ENCODE data around the gene MOCS1. TPM values are rescaled to one million over a fixed set of nuclear protein-coding genes. Genes with fewer than 3 reads are reported as not detected.

The MOCS1 gene
- total RNA-seq, 1 donor from 2014 or later = 15.9 TPM

- Mint-ChIP-seq H3K36me3 (ENCODE audit: insufficient read depth) (peaks cover 23% of the 10 kb centered on the region), H3K27me3 (no peaks in the 10 kb centered on the region), H3K27ac (no peak overlapping the region), H3K4me1 (ENCODE audit: low read depth) (peaks cover 7% of the 10 kb centered on the region), H3K4me3 (ENCODE audit: low read depth) (no peak overlapping the region), H3K9me3 (ENCODE audit: low read depth) (peaks cover 4% of the 10 kb centered on the region)
- TF ChIP-seq, protein P1, sequence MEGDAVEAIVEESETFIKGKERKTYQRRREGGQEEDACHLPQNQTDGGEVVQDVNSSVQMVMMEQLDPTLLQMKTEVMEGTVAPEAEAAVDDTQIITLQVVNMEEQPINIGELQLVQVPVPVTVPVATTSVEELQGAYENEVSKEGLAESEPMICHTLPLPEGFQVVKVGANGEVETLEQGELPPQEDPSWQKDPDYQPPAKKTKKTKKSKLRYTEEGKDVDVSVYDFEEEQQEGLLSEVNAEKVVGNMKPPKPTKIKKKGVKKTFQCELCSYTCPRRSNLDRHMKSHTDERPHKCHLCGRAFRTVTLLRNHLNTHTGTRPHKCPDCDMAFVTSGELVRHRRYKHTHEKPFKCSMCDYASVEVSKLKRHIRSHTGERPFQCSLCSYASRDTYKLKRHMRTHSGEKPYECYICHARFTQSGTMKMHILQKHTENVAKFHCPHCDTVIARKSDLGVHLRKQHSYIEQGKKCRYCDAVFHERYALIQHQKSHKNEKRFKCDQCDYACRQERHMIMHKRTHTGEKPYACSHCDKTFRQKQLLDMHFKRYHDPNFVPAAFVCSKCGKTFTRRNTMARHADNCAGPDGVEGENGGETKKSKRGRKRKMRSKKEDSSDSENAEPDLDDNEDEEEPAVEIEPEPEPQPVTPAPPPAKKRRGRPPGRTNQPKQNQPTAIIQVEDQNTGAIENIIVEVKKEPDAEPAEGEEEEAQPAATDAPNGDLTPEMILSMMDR (IDR thresholded peaks at IDR 0.05; ENCODE audit: unreplicated experiment) = no peak
- DNase-seq (ENCODE audit: low spot score, unreplicated experiment) = no peak
Observed at GRCh38 chr6:39925191-39925930, 8.9 kb downstream of the MOCS1 start.

DNA sequence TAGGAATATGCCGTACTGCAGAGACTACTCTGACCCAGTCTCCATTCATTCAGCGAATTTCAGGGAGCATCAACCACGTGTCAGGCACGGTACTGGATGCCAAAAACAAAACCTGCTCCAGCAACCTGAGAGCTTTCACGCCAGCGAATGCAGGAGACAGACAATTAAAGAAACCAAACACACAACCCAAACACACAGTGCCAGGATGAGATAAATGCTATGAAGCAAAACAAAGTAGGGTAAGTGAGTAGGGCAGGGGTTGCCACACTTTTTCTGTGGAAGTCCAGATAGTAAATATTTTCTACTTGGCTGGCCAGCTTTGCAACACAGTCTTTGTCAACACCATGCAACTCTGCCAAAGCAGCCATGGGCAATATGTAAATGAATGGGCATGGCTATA, 10.0 kb downstream of the MOCS1 start:
- Mint-ChIP-seq H3K36me3 (ENCODE audit: insufficient read depth) (peaks cover 28% of the 10 kb centered on the region), H3K27me3 (no peaks in the 10 kb centered on the region), H3K4me3 (ENCODE audit: low read depth) (no peak overlapping the region), H3K9me3 (ENCODE audit: low read depth) (peaks cover 4% of the 10 kb centered on the region), H3K4me1 (ENCODE audit: low read depth) (peaks cover 2% of the 10 kb centered on the region), H3K27ac (no peak overlapping the region)
- no peak for DNase-seq (ENCODE audit: low spot score, unreplicated experiment)
- TF ChIP-seq, protein P1 (IDR thresholded peaks at IDR 0.05; ENCODE audit: unreplicated experiment) = no peak

GRCh38 chr6:39923861-39924260, 10.4 kb downstream of the MOCS1 start:
- H3K36me3 Mint-ChIP-seq (ENCODE audit: insufficient read depth) = peaks cover 28% of the 10 kb centered on the region
- H3K4me3 Mint-ChIP-seq (ENCODE audit: low read depth) = no peak overlapping the region
- TF ChIP-seq, protein P1 (IDR thresholded peaks at IDR 0.05; ENCODE audit: unreplicated experiment) = no peak
- no peak overlapping the region for H3K27ac Mint-ChIP-seq
- no peaks in the 10 kb centered on the region for H3K27me3 Mint-ChIP-seq
- peaks cover 1% of the 10 kb centered on the region for H3K4me1 Mint-ChIP-seq (ENCODE audit: low read depth)
- no peak for DNase-seq (ENCODE audit: low spot score, unreplicated experiment)
- peaks cover 4% of the 10 kb centered on the region for H3K9me3 Mint-ChIP-seq (ENCODE audit: low read depth)

- no peak overlapping the region for H3K4me3 Mint-ChIP-seq (ENCODE audit: low read depth)
- no peaks in the 10 kb centered on the region for H3K27me3 Mint-ChIP-seq
- H3K4me1 Mint-ChIP-seq (ENCODE audit: low read depth) = peaks cover 3% of the 10 kb centered on the region
- no peak overlapping the region for H3K27ac Mint-ChIP-seq
- no peak for DNase-seq (ENCODE audit: low spot score, unreplicated experiment)
- peaks cover 28% of the 10 kb centered on the region for H3K36me3 Mint-ChIP-seq (ENCODE audit: insufficient read depth)
- TF ChIP-seq, protein P1 (IDR thresholded peaks at IDR 0.05; ENCODE audit: unreplicated experiment) = no peak
- H3K9me3 Mint-ChIP-seq (ENCODE audit: low read depth) = peaks cover 4% of the 10 kb centered on the region
Observed at GRCh38 chr6:39923394-39923793, 10.9 kb downstream of the MOCS1 start.

DNA sequence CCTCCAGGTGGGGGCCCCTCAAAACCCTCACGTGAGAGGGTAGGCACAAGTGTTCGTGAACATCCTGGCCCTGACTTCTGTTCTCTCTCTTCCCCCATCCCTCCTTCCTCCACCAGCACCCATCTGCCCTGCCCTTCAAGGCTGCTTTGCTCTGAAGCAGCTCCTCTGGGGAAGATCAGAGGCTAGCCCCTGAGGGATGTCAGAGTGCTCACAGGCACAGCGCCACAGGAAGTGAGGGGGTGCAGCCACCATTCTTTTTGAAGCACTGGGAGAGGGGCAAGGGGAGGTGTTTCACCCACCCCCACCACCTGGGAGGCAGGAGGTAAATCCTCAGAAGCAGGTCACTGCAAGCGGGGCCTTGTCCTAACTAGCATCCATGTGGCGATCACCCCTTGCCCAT, 11.4 kb downstream of the MOCS1 start:
- H3K4me1 Mint-ChIP-seq (ENCODE audit: low read depth) = peaks cover 8% of the 10 kb centered on the region
- H3K36me3 Mint-ChIP-seq (ENCODE audit: insufficient read depth) = peaks cover 28% of the 10 kb centered on the region
- TF ChIP-seq, protein P1 (IDR thresholded peaks at IDR 0.05; ENCODE audit: unreplicated experiment) = no peak
- no peak for DNase-seq (ENCODE audit: low spot score, unreplicated experiment)
- H3K27me3 Mint-ChIP-seq = no peaks in the 10 kb centered on the region
- peaks cover 4% of the 10 kb centered on the region for H3K9me3 Mint-ChIP-seq (ENCODE audit: low read depth)
- H3K4me3 Mint-ChIP-seq (ENCODE audit: low read depth) = no peak overlapping the region
- H3K27ac Mint-ChIP-seq = no peak overlapping the region
